Measurements from ENCODE around the gene CABLES1. TPM values are rescaled to one million over a fixed set of nuclear protein-coding genes. Genes with fewer than 3 reads are reported as not detected.
A peak's percentile ranks its signal among the peaks of the same experiment; 100 is the strongest.

The CABLES1 gene
- polyA plus RNA-seq, 1 donor (not counting 4 experiments of a cell fraction or from before 2014, with no cell fraction given), result 1.00 TPM

- no peaks in the 10 kb centered on the region for H3K9me3 ChIP-seq (ENCODE audit: control insufficient read depth, low read depth, low read length)
- H3K4me3 ChIP-seq (ENCODE audit: control insufficient read depth in 2 of 3, extremely low read depth in 1 of 3, insufficient read depth in 2 of 3, low read depth in 1 of 3, low read length in 3 of 3), result no peak overlapping the region
- H3K9me1 ChIP-seq (ENCODE audit: control insufficient read depth, extremely low read depth, insufficient read depth, low read length), result no peaks in the 10 kb centered on the region
- no peak overlapping the region for H3K27ac ChIP-seq (ENCODE audit: control insufficient read depth, insufficient read depth, low read length)
- no peak overlapping the region for H3K4me2 ChIP-seq (ENCODE audit: control insufficient read depth, extremely low read depth, insufficient read depth, low read depth, low read length)
- no peaks in the 10 kb centered on the region for H4K20me1 ChIP-seq (ENCODE audit: control insufficient read depth, extremely low read depth, insufficient read depth, low read length)
- FAIRE-seq (no peak), DNase-seq (ENCODE audit: low read depth, low spot score) (no peak)
- peaks cover 6% of the 10 kb centered on the region for H3K4me1 ChIP-seq (ENCODE audit: control insufficient read depth, extremely low read depth, insufficient read depth, low read length)
- H3K36me3 ChIP-seq (ENCODE audit: control insufficient read depth in 2 of 2, extremely low read depth in 1 of 2, insufficient read depth in 2 of 2, low read length in 2 of 2), result no peaks in the 10 kb centered on the region
- dilution Hi-C loops (cut with MboI; ENCODE audit: extremely low pct_ligation_motif_present, low sequenced_read_pairs), result no loop called here
- H3K9ac ChIP-seq (ENCODE audit: control insufficient read depth, extremely low read depth, insufficient read depth, low read length), result no peak overlapping the region
- no peak for TF ChIP-seq CTCF (optimal IDR thresholded peaks at IDR 0.05 in 1 of 3, IDR thresholded peaks at IDR 0.05 in 1 of 3, conservative IDR thresholded peaks at IDR 0.05 in 1 of 3; ENCODE audit: extremely low read depth in 1 of 3, insufficient read depth in 2 of 3, low read length in 3 of 3)
- TF ChIP-seq EZH2 (IDR thresholded peaks at IDR 0.05; ENCODE audit: low read length), result no peak
- H3K27me3 ChIP-seq (ENCODE audit: control insufficient read depth, extremely low read depth, insufficient read depth, low read length), result no peaks in the 10 kb centered on the region
- H2AFZ ChIP-seq (ENCODE audit: control insufficient read depth, low read length), result no peak overlapping the region
- no peaks in the 10 kb centered on the region for H3K79me2 ChIP-seq (ENCODE audit: control insufficient read depth, insufficient read depth, low read length)
These were observed 113.5 kb downstream of the CABLES1 start for GRCh38 chr18:23248826-23249225.

GRCh38 chr18:23249348-23249747 lies 114.1 kb downstream of the CABLES1 start:
- TF ChIP-seq EZH2 (IDR thresholded peaks at IDR 0.05; ENCODE audit: low read length), result no peak
- TF ChIP-seq CTCF (optimal IDR thresholded peaks at IDR 0.05 in 1 of 3, IDR thresholded peaks at IDR 0.05 in 1 of 3, conservative IDR thresholded peaks at IDR 0.05 in 1 of 3; ENCODE audit: extremely low read depth in 1 of 3, insufficient read depth in 2 of 3, low read length in 3 of 3), result no peak
- Histone ChIP-seq H3K79me2 (ENCODE audit: control insufficient read depth, insufficient read depth, low read length) (no peaks in the 10 kb centered on the region), H3K27ac (ENCODE audit: control insufficient read depth, insufficient read depth, low read length) (peak overlapping the region; percentile 24), H4K20me1 (ENCODE audit: control insufficient read depth, extremely low read depth, insufficient read depth, low read length) (no peaks in the 10 kb centered on the region), H3K36me3 (ENCODE audit: control insufficient read depth in 2 of 2, extremely low read depth in 1 of 2, insufficient read depth in 2 of 2, low read length in 2 of 2) (no peaks in the 10 kb centered on the region), H2AFZ (ENCODE audit: control insufficient read depth, low read length) (no peak overlapping the region), H3K9me3 (ENCODE audit: control insufficient read depth, low read depth, low read length) (no peaks in the 10 kb centered on the region), H3K4me1 (ENCODE audit: control insufficient read depth, extremely low read depth, insufficient read depth, low read length) (peaks cover 6% of the 10 kb centered on the region), H3K9me1 (ENCODE audit: control insufficient read depth, extremely low read depth, insufficient read depth, low read length) (no peaks in the 10 kb centered on the region), H3K4me2 (ENCODE audit: control insufficient read depth, extremely low read depth, insufficient read depth, low read depth, low read length) (peak overlapping the region; percentile 15), H3K4me3 (ENCODE audit: control insufficient read depth in 2 of 3, extremely low read depth in 1 of 3, insufficient read depth in 2 of 3, low read depth in 1 of 3, low read length in 3 of 3) (no peak overlapping the region), H3K27me3 (ENCODE audit: control insufficient read depth, extremely low read depth, insufficient read depth, low read length) (no peaks in the 10 kb centered on the region), H3K9ac (ENCODE audit: control insufficient read depth, extremely low read depth, insufficient read depth, low read length) (no peak overlapping the region)
- FAIRE-seq (peak; percentile 9), DNase-seq (ENCODE audit: low read depth, low spot score) (no peak)
- dilution Hi-C loops (cut with MboI; ENCODE audit: extremely low pct_ligation_motif_present, low sequenced_read_pairs), result no loop called here

Measured in keratinocyte (primary cell).